ENCODE results near the gene PTCD2. TPM values are rescaled to one million over a fixed set of nuclear protein-coding genes. Genes with fewer than 3 reads are reported as not detected.

PTCD2 gene
- total RNA-seq, 1 experiment from 2014 or later = 19.3 TPM

GRCh38 chr5:72417333-72418062 lies 97.3 kb downstream of the PTCD2 start:
- H3K36me3 ChIP-seq (ENCODE audit: control insufficient read depth in 1 of 2, insufficient read depth in 2 of 2, low read length in 2 of 2) = no peaks in the 10 kb centered on the region
- TF ChIP-seq ZBTB33 (IDR thresholded peaks at IDR 0.05; ENCODE audit: extremely low read depth, insufficient replicate concordance, low read length) = no peak
- no peak for TF ChIP-seq TCF7L2 (IDR thresholded peaks at IDR 0.05; ENCODE audit: borderline replicate concordance, extremely low read depth, insufficient read depth, insufficient read length)
- TF ChIP-seq JUND (IDR thresholded peaks at IDR 0.05) = no peak
- TF ChIP-seq ELF1 (IDR thresholded peaks at IDR 0.05; ENCODE audit: borderline replicate concordance, low read depth) = no peak
- TF ChIP-seq, protein P1, sequence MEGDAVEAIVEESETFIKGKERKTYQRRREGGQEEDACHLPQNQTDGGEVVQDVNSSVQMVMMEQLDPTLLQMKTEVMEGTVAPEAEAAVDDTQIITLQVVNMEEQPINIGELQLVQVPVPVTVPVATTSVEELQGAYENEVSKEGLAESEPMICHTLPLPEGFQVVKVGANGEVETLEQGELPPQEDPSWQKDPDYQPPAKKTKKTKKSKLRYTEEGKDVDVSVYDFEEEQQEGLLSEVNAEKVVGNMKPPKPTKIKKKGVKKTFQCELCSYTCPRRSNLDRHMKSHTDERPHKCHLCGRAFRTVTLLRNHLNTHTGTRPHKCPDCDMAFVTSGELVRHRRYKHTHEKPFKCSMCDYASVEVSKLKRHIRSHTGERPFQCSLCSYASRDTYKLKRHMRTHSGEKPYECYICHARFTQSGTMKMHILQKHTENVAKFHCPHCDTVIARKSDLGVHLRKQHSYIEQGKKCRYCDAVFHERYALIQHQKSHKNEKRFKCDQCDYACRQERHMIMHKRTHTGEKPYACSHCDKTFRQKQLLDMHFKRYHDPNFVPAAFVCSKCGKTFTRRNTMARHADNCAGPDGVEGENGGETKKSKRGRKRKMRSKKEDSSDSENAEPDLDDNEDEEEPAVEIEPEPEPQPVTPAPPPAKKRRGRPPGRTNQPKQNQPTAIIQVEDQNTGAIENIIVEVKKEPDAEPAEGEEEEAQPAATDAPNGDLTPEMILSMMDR (IDR thresholded peaks at IDR 0.05 in 2 of 3, conservative IDR thresholded peaks at IDR 0.05 in 1 of 3; ENCODE audit: borderline replicate concordance in 1 of 3, insufficient read depth in 1 of 3, low read depth in 2 of 3, low read length in 2 of 3) = no peak
- TF ChIP-seq, protein P2, sequence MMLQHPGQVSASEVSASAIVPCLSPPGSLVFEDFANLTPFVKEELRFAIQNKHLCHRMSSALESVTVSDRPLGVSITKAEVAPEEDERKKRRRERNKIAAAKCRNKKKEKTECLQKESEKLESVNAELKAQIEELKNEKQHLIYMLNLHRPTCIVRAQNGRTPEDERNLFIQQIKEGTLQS (IDR thresholded peaks at IDR 0.05) = no peak
- TF ChIP-seq EZH2phosphoT487 (IDR thresholded peaks at IDR 0.05; ENCODE audit: borderline replicate concordance) = no peak
- TF ChIP-seq MAX (IDR thresholded peaks at IDR 0.05) = no peak
- H3K4me2 ChIP-seq (ENCODE audit: low read length) = no peak overlapping the region
- H3K9ac ChIP-seq (ENCODE audit: low read length) = no peak overlapping the region
- no peak for ATAC-seq
- BruUV-seq (replicated peaks) = no TSS peak
- no peak overlapping the region for H2AFZ ChIP-seq (ENCODE audit: low read depth, low read length, poor library complexity, severe bottlenecking)
- intact Hi-C loops (cut with micrococcal nuclease) = no loop called here
- no peak overlapping the region for H3K27ac ChIP-seq (ENCODE audit: low read depth, low read length)
- H3K9me3 ChIP-seq (ENCODE audit: control insufficient read depth in 1 of 2, insufficient read depth in 1 of 2, low read depth in 1 of 2, low read length in 2 of 2) = no peaks in the 10 kb centered on the region
- no peaks in the 10 kb centered on the region for H3K9me2 ChIP-seq (ENCODE audit: insufficient read depth)
- no peaks in the 10 kb centered on the region for H4K20me1 ChIP-seq (ENCODE audit: insufficient read depth)
- DNase-seq (ENCODE audit: low read depth, low spot score) = no peak
- CTCF ChIA-PET = no interaction called here
- RAD21 ChIA-PET (ENCODE audit: low non-redundant PET in 1 of 2, low total read pairs in 2 of 2, uncharacterized antibody in 2 of 2, unreplicated experiment in 2 of 2) = no interaction called here
- H3K79me2 ChIP-seq (ENCODE audit: insufficient read depth, low read length) = no peaks in the 10 kb centered on the region
- POLR2A ChIA-PET = no interaction called here
- H3K27me3 ChIP-seq (ENCODE audit: insufficient read depth, low read length) = no peaks in the 10 kb centered on the region
- H3K4me3 ChIP-seq (replicated peaks in 1 of 2; ENCODE audit: low read depth in 1 of 2, low read length in 2 of 2) = no peak overlapping the region
- no peaks in the 10 kb centered on the region for H3K4me1 ChIP-seq (ENCODE audit: control insufficient read depth in 1 of 2, insufficient read depth in 2 of 2, low read length in 2 of 2)

Other genes starting within 250 kb of the PTCD2 start
- gene MAP1B, start 212.9 kb upstream of the PTCD2 start, total RNA-seq (2021; ENCODE audit: unreplicated experiment) = 8.9 TPM
- 113 TPM for gene MRPS27, start 133 bp upstream of the PTCD2 start, total RNA-seq (2021; ENCODE audit: unreplicated experiment)
- gene ZNF366, start 187.0 kb downstream of the PTCD2 start, total RNA-seq (2021; ENCODE audit: unreplicated experiment) = not detected

Measured in HCT116 (cell line).